ENCODE results near the gene C17orf75. TPM values are rescaled to one million over a fixed set of nuclear protein-coding genes. Genes with fewer than 3 reads are reported as not detected.

Gene C17orf75
- total RNA-seq, 1 donor from 2014 or later, result 16.5 TPM

Other genes with a start within 250 kb of the C17orf75 start
- 36.8 and 40.3 TPM in 2 replicates for gene RHOT1, start 199.7 kb downstream of the C17orf75 start, total RNA-seq
- gene RHBDL3, start 76.3 kb downstream of the C17orf75 start, total RNA-seq, result 0.05 TPM in 1 of 2 replicates, not detected in the other
- gene ZNF207, start 8.0 kb upstream of the C17orf75 start, total RNA-seq, result 115 and 117 TPM in 2 replicates
- gene PSMD11, start 102.3 kb upstream of the C17orf75 start, total RNA-seq, result 130 and 152 TPM in 2 replicates
- 1.4 and 1.9 TPM in 2 replicates for gene CDK5R1, start 144.8 kb upstream of the C17orf75 start, total RNA-seq

Measured in dermis blood vessel endothelial cell (primary cell).